ENCODE measurements around the gene IGF2R.
A peak's percentile ranks its signal among the peaks of the same experiment; 100 is the strongest.

Gene IGF2R

GRCh38 chr6:160055813-160056212 lies 86.9 kb downstream of the IGF2R start:
- DNase-seq, result no peak

DNA sequence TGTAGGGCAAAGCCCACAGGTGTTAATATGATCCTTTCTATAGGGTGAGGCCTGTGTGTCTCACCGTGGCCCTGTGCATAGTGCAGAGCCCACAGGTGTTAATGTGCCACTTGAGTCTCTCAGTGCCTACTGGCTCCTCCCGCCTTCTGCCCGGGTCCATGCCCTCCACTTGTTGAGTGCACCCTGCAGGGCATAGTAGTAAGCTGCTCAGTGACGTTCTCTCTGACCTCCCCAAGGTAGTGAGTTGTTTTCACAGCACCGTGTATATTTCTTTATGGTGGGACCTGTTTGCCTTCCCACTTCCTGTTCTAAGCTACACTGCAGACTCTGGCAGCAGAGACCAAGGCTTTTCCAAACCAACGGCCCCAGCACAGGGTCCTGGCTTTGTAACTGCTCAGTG lies 88.2 kb downstream of the IGF2R start:
- DNase-seq, result no peak

- DNase-seq, result no peak
Measured at GRCh38 chr6:160058603-160059215, 89.8 kb downstream of the IGF2R start.

GRCh38 chr6:160060221-160060620 lies 91.3 kb downstream of the IGF2R start:
- DNase-seq, result no peak

DNA sequence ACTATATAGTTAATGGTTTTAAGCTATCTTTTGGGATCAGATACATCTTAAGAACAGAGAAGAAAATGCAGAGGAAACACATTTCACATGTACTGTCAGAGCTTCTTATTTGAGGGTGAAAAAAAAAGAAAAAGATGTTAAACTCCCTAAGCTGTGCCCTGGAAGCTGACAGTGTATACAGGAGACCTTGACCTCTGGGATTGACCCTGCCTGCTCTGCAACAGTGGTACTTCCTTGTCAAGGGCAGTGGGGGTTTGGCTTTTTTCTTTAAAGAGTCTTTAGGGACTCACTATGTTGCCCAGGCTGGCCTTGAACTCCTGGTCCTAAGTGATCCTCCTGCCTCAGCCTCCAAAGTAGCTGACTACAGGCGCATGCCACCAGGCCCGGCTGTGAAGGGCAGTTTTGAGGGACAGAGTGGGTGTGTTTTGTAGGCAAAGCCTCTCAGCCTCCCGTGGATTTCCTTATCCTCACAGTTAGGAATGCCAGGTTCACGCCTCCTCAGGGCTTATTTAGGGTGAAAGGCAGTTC lies 92.1 kb downstream of the IGF2R start:
- DNase-seq, result no peak

DNA sequence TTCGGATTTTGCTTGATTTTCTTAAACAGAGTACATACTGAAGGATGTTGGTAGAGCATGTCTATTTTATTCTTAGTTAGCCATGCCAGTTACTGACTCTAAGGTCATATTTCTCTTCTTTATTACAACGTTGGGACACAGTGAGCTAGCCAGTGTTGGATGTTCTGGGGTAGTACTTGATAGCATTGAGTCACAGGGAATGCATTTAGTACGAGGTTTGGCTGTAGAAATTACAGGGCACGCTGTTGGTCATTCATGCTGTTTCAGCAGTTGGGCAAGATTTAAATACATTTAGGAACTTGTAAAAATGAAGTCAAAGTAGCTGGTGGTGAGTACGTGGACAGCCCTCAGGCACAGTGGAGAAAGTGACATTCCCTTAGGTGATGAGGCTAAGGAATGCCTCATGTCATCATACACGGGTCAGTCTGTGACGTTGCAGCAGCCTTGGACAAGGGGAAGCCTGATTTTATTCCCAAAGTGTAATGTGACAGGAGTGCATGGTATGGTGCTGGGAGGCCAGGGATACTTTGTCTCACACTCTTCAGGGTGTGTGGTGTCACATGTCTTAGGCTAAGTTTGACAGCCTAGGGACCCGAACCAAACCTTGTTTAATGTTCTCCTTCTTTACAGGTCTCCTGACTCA lies 95.0 kb downstream of the IGF2R start:
- no peak for DNase-seq

- no peak for DNase-seq
Measured at GRCh38 chr6:160065200-160065599, 96.3 kb downstream of the IGF2R start.

DNA sequence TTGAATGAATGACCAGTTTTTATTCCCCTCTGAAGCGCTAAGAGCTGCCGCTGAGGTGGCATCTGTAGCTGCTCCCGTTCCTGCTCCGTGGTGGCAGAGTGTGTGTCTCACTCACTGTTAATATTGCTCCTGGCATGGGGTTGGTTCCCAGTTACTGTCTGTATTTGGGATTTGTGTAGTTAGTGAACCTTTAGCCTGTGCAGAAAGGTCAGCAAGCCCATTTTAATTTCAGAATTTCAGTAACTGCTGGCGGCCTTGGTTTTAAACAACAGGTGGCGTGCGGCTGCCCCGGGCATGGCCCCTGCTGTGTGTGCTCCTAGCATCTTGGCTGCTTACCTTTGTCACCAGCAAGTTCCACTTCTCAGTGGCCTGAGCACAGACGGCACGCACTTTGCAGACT lies 98.7 kb downstream of the IGF2R start:
- DNase-seq, result no peak

DNA sequence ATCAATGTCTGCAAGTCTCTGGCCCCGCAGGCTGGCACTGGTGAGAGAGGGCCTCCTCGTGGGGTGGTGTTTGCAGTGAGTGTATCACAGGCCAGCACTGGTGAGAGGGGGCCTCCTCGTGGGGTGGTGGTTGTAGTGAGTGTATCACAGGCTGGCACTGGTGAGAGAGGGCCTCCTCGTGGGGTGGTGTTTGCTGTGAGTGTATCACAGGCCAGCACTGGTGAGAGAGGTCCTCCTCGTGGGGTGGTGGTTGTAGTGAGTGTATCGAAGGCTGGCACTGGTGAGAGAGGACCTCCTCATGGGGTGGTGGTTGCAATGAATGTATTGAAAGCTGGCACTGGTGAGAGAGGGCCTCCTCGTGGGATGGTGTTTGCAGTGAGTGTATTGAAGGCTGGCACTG lies 99.5 kb downstream of the IGF2R start:
- no peak for DNase-seq

DNA sequence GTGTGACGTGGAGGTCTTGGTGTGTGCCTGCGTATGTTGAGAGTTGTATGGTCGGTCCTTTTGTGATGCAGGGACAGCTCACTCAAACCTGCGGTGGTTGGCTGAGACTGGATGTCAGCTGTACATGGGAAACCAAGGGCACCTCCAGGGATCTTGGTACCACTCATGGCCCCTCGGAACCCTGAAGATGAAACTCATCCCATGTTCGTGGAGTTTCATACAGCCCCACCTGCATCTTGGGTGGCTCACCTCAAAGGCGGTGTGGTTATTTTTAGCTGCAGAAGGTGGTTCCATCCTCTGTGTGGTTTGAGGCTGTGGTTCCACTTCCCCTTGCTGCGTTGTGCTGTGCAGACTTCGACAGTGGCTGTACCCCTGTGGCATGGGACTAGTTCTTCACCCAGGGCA lies 100.2 kb downstream of the IGF2R start:
- no peak for DNase-seq

GRCh38 chr6:160069459-160069858 lies 100.6 kb downstream of the IGF2R start:
- no peak for DNase-seq

DNA sequence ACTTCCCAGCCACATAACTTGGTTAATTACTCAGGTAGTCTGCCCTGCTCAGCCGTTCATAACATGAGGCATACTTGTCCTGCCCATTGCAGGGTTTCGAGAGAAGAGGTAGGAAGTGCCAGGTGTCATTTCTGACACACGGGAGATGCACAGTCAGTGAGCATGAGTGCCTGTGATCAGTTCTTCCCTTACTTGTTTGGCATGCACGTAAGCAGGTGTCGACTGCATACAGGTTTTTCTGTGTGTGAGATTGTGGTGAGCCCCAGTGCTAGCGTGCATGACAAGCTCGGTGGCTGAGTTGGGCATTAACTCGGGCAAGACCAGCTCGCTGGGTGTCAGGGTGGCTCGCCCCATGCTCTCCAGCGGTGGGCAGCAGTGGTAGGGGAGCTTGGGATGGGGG lies 101.5 kb downstream of the IGF2R start:
- DNase-seq, result no peak

DNA sequence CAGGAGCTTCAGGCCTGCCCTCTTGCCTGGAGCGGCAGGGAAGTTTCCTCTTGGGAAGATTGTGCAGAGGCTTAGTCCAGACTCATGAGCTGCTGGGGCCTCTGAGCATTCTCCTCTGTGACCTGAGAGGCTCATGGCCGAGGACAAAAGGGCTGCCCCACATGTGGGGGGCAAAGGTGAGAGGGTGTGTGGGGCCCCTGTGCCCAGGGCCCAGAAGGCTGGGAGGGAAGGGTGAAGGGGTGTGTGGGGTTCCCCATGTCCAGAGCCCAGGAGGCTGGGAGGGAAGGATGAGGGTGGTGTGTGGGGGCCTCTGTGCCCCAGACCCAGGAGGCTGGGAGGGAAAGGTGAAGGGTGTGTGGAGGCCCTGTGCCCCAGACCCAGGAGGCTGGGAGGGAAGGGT lies 101.9 kb downstream of the IGF2R start:
- DNase-seq, result no peak

- no peak for DNase-seq
Measured at GRCh38 chr6:160071805-160072690, 103.2 kb downstream of the IGF2R start.

DNA sequence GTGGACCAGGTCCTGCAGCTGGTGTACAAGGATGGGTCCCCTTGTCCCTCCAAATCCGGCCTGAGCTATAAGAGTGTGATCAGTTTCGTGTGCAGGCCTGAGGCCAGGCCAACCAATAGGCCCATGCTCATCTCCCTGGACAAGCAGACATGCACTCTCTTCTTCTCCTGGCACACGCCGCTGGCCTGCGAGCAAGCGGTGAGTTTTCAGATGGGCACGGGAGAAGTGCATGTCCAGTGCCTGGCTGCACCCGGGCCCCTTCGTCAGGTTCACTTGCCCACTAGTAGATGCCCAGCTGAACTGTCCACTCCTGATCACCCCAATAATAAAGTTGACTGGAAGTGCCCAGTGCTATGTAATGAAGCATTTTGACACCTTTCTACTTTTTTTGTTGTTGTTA lies 104.4 kb downstream of the IGF2R start:
- DNase-seq, result no peak

- no peak for DNase-seq
Measured at GRCh38 chr6:160076009-160076408, 107.1 kb downstream of the IGF2R start.

GRCh38 chr6:160077024-160077423 lies 108.1 kb downstream of the IGF2R start:
- no peak for DNase-seq

DNA sequence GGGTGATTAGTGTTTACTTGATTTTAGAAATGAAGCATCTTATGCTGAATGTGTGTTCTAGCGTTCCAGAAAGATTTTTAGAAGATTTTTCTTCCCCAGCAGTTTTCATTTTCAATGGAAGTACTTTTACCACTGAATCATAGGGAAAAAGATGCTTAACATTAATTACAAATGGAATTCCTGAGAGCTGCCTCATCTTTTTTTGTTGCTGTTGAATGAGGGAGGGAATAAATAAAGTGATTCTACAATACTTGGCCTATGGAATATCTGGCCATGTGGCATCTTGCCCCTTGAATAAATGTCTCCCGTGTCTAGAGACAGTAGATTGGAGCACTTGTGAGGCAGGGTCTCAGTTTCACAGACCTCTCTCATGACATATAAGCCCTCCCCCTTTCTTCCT lies 108.6 kb downstream of the IGF2R start:
- DNase-seq, result peak; percentile 51

DNA sequence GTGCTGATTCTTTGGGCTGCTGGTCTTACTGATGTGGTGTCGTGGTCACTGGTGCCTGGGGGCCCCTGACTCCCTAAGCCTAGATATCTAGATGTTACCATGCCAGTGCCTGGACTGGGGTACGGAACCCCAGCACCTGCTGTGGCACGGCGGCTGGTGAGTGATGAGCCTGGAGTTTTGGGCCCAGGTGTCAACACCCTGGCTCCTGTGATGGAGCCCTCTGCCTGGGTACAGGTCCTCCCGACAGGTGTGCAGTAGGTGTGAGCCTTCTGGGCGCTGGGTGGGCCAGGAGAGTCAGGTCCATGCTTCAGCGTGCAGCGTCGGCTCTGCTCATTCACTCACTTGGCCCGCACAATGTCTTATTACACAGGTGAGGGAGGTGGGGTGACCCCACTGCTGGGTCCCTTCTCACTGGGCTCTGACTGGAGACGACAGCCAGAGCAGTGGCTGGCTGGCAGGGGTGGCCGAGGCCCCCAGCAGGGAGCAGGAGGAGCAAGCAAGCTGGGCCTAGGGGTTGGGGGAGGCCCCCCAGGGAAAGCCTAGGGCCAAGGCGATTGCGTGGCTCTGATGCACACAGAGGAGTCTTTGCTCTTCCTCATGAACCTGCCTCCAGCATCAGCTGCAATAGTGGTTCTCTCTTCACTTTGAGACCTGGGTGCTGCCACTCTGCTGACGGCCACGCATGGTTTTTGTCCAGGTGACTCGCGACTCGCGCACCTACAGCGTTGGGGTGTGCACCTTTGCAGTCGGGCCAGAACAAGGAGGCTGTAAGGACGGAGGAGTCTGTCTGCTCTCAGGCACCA lies 110.2 kb downstream of the IGF2R start:
- no peak for DNase-seq

DNA sequence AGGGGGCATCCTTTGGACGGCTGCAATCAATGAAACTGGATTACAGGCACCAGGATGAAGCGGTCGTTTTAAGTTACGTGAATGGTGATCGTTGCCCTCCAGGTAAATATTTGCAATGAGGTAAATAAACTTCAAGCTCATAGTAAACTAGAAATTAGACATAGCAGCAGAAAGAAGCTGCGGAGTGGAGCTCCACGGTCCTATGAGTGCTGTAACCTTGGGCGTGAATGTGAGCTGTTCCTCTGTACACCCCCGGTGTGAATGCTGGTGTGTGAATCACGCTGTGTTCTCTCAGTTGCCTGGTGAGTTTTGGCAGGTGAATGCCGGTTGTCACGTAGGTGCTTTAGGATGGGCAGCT lies 110.8 kb downstream of the IGF2R start:
- DNase-seq, result no peak

DNA sequence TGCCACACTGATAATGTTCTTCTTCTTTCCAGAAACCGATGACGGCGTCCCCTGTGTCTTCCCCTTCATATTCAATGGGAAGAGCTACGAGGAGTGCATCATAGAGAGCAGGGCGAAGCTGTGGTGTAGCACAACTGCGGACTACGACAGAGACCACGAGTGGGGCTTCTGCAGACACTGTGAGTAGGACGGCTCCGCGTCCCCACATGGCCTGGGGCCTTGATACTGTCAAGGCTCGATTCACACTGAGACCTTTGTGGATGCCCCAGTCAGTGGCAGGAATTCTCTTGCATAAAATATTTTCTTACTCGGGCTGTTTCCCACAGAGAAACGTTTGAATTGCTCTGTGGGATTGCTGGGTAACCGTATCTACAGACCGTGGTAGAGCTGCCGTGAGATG lies 111.2 kb downstream of the IGF2R start:
- DNase-seq, result no peak

DNA sequence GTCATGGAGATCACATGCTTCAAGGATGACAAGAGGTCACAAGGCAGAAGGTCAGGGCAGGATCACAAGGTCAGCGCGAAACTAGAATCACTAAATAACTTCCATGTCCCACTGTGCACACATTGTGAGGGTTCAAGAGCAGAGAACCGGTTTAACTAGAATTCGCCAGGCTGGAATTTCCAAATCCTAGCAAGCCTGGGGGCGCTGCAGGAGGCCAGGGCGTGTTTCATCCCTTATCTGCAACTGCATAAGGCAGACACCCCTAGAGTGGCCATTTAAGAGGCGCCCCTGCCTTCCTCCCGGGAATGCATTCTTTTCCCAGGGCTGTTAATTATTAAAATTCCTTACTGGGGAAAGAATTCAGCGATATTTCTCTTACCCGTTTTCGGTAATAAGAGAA lies 112.5 kb downstream of the IGF2R start:
- no peak for DNase-seq

DNA sequence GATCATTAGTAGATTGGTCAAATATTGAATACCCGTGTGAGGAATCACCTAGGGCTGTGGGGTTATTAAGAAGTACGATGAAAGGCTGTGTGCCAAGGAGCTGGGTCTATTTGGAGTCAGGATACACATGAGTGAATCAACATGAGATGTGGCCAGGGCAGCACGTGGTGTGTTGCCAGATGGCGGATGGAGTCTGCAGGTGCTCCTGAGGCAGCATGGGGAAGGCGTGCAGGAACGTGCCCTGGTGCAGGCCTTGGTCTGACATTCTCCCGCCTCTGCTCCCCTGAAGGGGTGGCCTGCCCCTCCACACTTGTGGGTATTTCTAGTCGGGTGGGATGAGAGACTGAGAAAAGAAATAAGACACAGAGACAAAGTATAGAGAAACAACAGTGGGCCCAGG lies 113.7 kb downstream of the IGF2R start:
- no peak for DNase-seq
